Astrocyte (in vitro differentiated cells and primary cell): ENCODE data around the gene DPF3. TPM values are rescaled to one million over a fixed set of nuclear protein-coding genes. Genes with fewer than 3 reads are reported as not detected.

Experiments used
- DNase-seq: peaks from one replicate; pipeline ENCODE4 v3.0.0-alpha.2; 2010; ENCODE audit warnings: low read depth
- FAIRE-seq: peaks from 2 replicates; lab custom pipeline; 2011; peaks lifted over from hg19 to GRCh38; lab: Jason Lieb, UNC
- H2AFZ ChIP-seq: 2 replicates; pipeline ENCODE4 v1.6.0; 2012; ENCODE audit warnings: low read depth, low read length, inconsistent platforms
- H3K27ac ChIP-seq: 2 replicates; pipeline ENCODE4 v1.5.1; 2011; ENCODE audit warnings: low read depth, low read length, inconsistent platforms
- H3K27me3 ChIP-seq: 2 replicates; pipeline ENCODE4 v1.6.0; 2011; ENCODE audit warnings: low read length, inconsistent platforms; ENCODE audit not compliant: insufficient read depth
- H3K36me3 ChIP-seq: 2 replicates; pipeline ENCODE4 v1.5.1; 2011; ENCODE audit warnings: low read length, inconsistent platforms; ENCODE audit not compliant: insufficient read depth
- H3K4me1 ChIP-seq: 2 replicates; pipeline ENCODE4 v1.5.1; 2011; ENCODE audit warnings: low read length, inconsistent platforms; ENCODE audit not compliant: insufficient read depth
- H3K4me2 ChIP-seq: 2 replicates; pipeline ENCODE4 v1.6.0; 2012; ENCODE audit warnings: low read length, inconsistent platforms
- H3K4me3 ChIP-seq: 2 replicates; pipeline ENCODE4 v1.5.1; 2011; ENCODE audit warnings: low read depth, mild to moderate bottlenecking, low read length, inconsistent platforms; ENCODE audit not compliant: insufficient read depth
- H3K79me2 ChIP-seq: 2 replicates; pipeline ENCODE4 v1.6.0; 2012; ENCODE audit warnings: mild to moderate bottlenecking, low read length, inconsistent platforms; ENCODE audit not compliant: insufficient read depth
- H3K9ac ChIP-seq: 2 replicates; pipeline ENCODE4 v1.6.0; 2012; ENCODE audit warnings: mild to moderate bottlenecking, low read length, inconsistent platforms
- H3K9me3 ChIP-seq: 2 replicates; pipeline ENCODE4 v1.5.1; 2012; ENCODE audit warnings: low read depth, mild to moderate bottlenecking, low read length, inconsistent platforms; ENCODE audit not compliant: insufficient read depth
- H4K20me1 ChIP-seq: 2 replicates; pipeline ENCODE4 v1.6.0; 2012; ENCODE audit warnings: low read length, inconsistent platforms; ENCODE audit not compliant: insufficient read depth
- H3K27ac Mint-ChIP-seq: one replicate; pipeline ENCODE4 v1.8.0; 2021; ENCODE audit warnings: mild to moderate bottlenecking, mixed read lengths; ENCODE audit not compliant: unreplicated experiment
- H3K27me3 Mint-ChIP-seq: one replicate; pipeline ENCODE4 v1.8.0; 2021; ENCODE audit warnings: low read depth, mixed read lengths; ENCODE audit not compliant: unreplicated experiment
- H3K36me3 Mint-ChIP-seq: one replicate; pipeline ENCODE4 v1.8.0; 2021; ENCODE audit warnings: low read depth, mixed read lengths; ENCODE audit not compliant: unreplicated experiment
- H3K4me1 Mint-ChIP-seq: one replicate; pipeline ENCODE4 v1.8.0; 2021; ENCODE audit warnings: low read depth, mixed read lengths; ENCODE audit not compliant: unreplicated experiment
- H3K4me3 Mint-ChIP-seq: one replicate; pipeline ENCODE4 v1.8.0; 2021; ENCODE audit warnings: mild to moderate bottlenecking, moderate library complexity, mixed read lengths; ENCODE audit not compliant: unreplicated experiment
- H3K9me3 Mint-ChIP-seq: one replicate; pipeline ENCODE4 v1.8.0; 2021; ENCODE audit warnings: mild to moderate bottlenecking, mixed read lengths; ENCODE audit not compliant: unreplicated experiment
- CTCF ChIP-seq: IDR thresholded peaks from 2 replicates; pipeline ENCODE4 v1.5.1; 2011; ENCODE audit warnings: low read depth, mild to moderate bottlenecking, inconsistent platforms, low read length, moderate library complexity; ENCODE audit not compliant: insufficient read depth
- EZH2 ChIP-seq: IDR thresholded peaks from 2 replicates; pipeline ENCODE4 v1.6.1; 2012; ENCODE audit warnings: mild to moderate bottlenecking, low read length, inconsistent platforms; ENCODE audit not compliant: insufficient read depth
- total RNA-seq: library from RNA; stranded (reverse); gene quantifications from 2 replicates; pipeline ENCODE4 v1.2.1, GENCODE V29; 2021

Gene DPF3
- total RNA-seq, 1 donor from 2014 or later: 2.4 TPM

- Histone ChIP-seq H3K79me2 (no peaks in the 10 kb centered on the region), H3K27me3 (no peaks in the 10 kb centered on the region), H3K4me1 (peaks cover 37% of the 10 kb centered on the region), H3K9ac (no peak overlapping the region), H2AFZ (no peak overlapping the region), H3K4me2 (no peak overlapping the region), H3K36me3 (no peaks in the 10 kb centered on the region), H3K4me3 (no peak overlapping the region), H3K9me3 (peaks cover 5% of the 10 kb centered on the region), H3K27ac (peak overlapping the region; percentile 97), H4K20me1 (no peaks in the 10 kb centered on the region)
- peak; percentile 59 for FAIRE-seq
- no peak for TF ChIP-seq EZH2
- TF ChIP-seq CTCF: peak; percentile 6
- Mint-ChIP-seq H3K9me3 (peaks cover 22% of the 10 kb centered on the region), H3K4me3 (no peak overlapping the region), H3K27ac (no peak overlapping the region), H3K36me3 (peaks cover 9% of the 10 kb centered on the region), H3K4me1 (peaks cover 25% of the 10 kb centered on the region), H3K27me3 (no peaks in the 10 kb centered on the region)
- no peak for DNase-seq
Observed at GRCh38 chr14:72644758-72645489, 249.0 kb downstream of the DPF3 start.

GRCh38 chr14:72644038-72644437 is 249.9 kb downstream of the DPF3 start:
- H3K9me3 ChIP-seq: peaks cover 10% of the 10 kb centered on the region
- H3K79me2 ChIP-seq: no peaks in the 10 kb centered on the region
- peak overlapping the region; percentile 47 for H3K4me2 ChIP-seq
- H3K4me1 ChIP-seq: peaks cover 37% of the 10 kb centered on the region
- FAIRE-seq (no peak), DNase-seq (no peak)
- H3K9me3 Mint-ChIP-seq: peaks cover 22% of the 10 kb centered on the region
- no peak overlapping the region for H2AFZ ChIP-seq
- H3K27ac Mint-ChIP-seq: peak overlapping the region; percentile 95
- peaks cover 9% of the 10 kb centered on the region for H3K36me3 Mint-ChIP-seq
- H3K27ac ChIP-seq: peak overlapping the region; percentile 97
- H3K36me3 ChIP-seq: no peaks in the 10 kb centered on the region
- H3K27me3 Mint-ChIP-seq: no peaks in the 10 kb centered on the region
- no peak overlapping the region for H3K4me3 ChIP-seq
- no peaks in the 10 kb centered on the region for H4K20me1 ChIP-seq
- peak overlapping the region; percentile 72 for H3K9ac ChIP-seq
- H3K27me3 ChIP-seq: no peaks in the 10 kb centered on the region
- no peak for TF ChIP-seq EZH2
- no peak for TF ChIP-seq CTCF
- no peak overlapping the region for H3K4me3 Mint-ChIP-seq
- H3K4me1 Mint-ChIP-seq: peaks cover 26% of the 10 kb centered on the region

GRCh38 chr14:72643317-72643801 is 250.5 kb downstream of the DPF3 start:
- H3K9me3 ChIP-seq: peaks cover 10% of the 10 kb centered on the region
- H3K27me3 Mint-ChIP-seq: no peaks in the 10 kb centered on the region
- no peaks in the 10 kb centered on the region for H3K27me3 ChIP-seq
- peak; percentile 99 for FAIRE-seq
- peak overlapping the region; percentile 47 for H3K4me2 ChIP-seq
- no peaks in the 10 kb centered on the region for H3K79me2 ChIP-seq
- peak overlapping the region; percentile 97 for H3K27ac ChIP-seq
- no peak overlapping the region for H3K4me3 ChIP-seq
- H3K4me1 Mint-ChIP-seq: peaks cover 28% of the 10 kb centered on the region
- peak overlapping the region; percentile 14 for H3K4me3 Mint-ChIP-seq
- DNase-seq: peak; percentile 99
- peak overlapping the region; percentile 18 for H2AFZ ChIP-seq
- peak overlapping the region; percentile 72 for H3K9ac ChIP-seq
- H3K36me3 Mint-ChIP-seq: peaks cover 9% of the 10 kb centered on the region
- no peaks in the 10 kb centered on the region for H4K20me1 ChIP-seq
- peak overlapping the region; percentile 95 for H3K27ac Mint-ChIP-seq
- no peaks in the 10 kb centered on the region for H3K36me3 ChIP-seq
- peaks cover 39% of the 10 kb centered on the region for H3K4me1 ChIP-seq
- no peak for TF ChIP-seq CTCF
- no peak for TF ChIP-seq EZH2
- H3K9me3 Mint-ChIP-seq: peaks cover 22% of the 10 kb centered on the region
